B cell (primary cell): Measurements from ENCODE around the gene BTBD8. TPM values are rescaled to one million over a fixed set of nuclear protein-coding genes. Genes with fewer than 3 reads are reported as not detected.

Experiments
- ATAC-seq: fragments of 200-7000 bp; cut with Tn5 transposase; one replicate; pipeline ENCODE4 v1.10.0; 2021; ENCODE audit warnings: low read depth, mild to moderate bottlenecking, moderate number of reproducible peaks, moderate library complexity
- CTCF ChIA-PET: fragments of 350-600 bp; sonication (Branson Sonifier 250); formaldehyde crosslinking; loops from one replicate; lab custom pipeline; 2021; ENCODE audit warnings: antibody characterized with exemption, inconsistent platforms; lab: Charles Lee
- POLR2A ChIA-PET: fragments of 350-600 bp; sonication (Branson Sonifier 250); formaldehyde crosslinking; loops from one replicate; lab custom pipeline; 2021; ENCODE audit warnings: antibody characterized with exemption; lab: Charles Lee
- DNase-seq: peaks from one replicate; pipeline ENCODE4 v3.0.0; 2013
- H2AFZ ChIP-seq: 2 replicates; pipeline ENCODE4 v1.6.1; 2012; ENCODE audit warnings: mild to moderate bottlenecking, low read depth, low read length; ENCODE audit not compliant: insufficient read depth, poor library complexity, severe bottlenecking
- H3K27ac ChIP-seq, 2 donors: 1 replicate in 1 of 2; 2 replicates in 1 of 2; pipeline ENCODE4 v1.5.1; 2012 to 2013; ENCODE audit warnings: low read length in 2 of 2, mild to moderate bottlenecking in 2 of 2, moderate library complexity in 1 of 2
- H3K27me3 ChIP-seq, 4 experiments: fragments of 200-600 bp in 1 of 4; sonication (generic) in 1 of 4; replicated peaks in 1 of 4; 1 replicate in 2 of 4; 2 replicates in 2 of 4; pipeline versions ENCODE4 v1.6.1 to v1.7.0; 2013 to 2016; ENCODE audit warnings: low read length in 3 of 4, mild to moderate bottlenecking in 2 of 4, mixed read lengths in 1 of 4, moderate library complexity in 1 of 4; ENCODE audit not compliant: insufficient read depth in 4 of 4, control insufficient read depth in 3 of 4; ENCODE audit errors: control extremely low read depth in 1 of 4
- H3K36me3 ChIP-seq, 2 experiments: replicated peaks in 1 of 2; 1 replicate in 1 of 2; 2 replicates in 1 of 2; pipeline versions ENCODE4 v1.6.1 to v1.7.1; 2013; ENCODE audit warnings: low read length in 1 of 2; ENCODE audit not compliant: insufficient read depth in 2 of 2, control insufficient read depth in 1 of 2; ENCODE audit errors: control extremely low read depth in 1 of 2, extremely low read depth in 1 of 2
- H3K4me1 ChIP-seq, 2 donors: fragments of 200-600 bp in 1 of 2; sonication (generic) in 1 of 2; 1 replicate in 1 of 2; 2 replicates in 1 of 2; pipeline versions ENCODE4 v1.5.1 to v1.6.1; 2013 to 2017; ENCODE audit warnings: low read length in 2 of 2; ENCODE audit not compliant: control insufficient read depth in 2 of 2, insufficient read depth in 2 of 2
- H3K4me2 ChIP-seq: replicated peaks from 2 replicates; pipeline ENCODE3; 2012; ENCODE audit warnings: mild to moderate bottlenecking, low read depth, low read length; ENCODE audit not compliant: poor library complexity, severe bottlenecking
- H3K4me3 ChIP-seq, 5 experiments: fragments of 200-600 bp in 1 of 5; sonication (generic) in 1 of 5; 1 replicate in 3 of 5; 2 replicates in 2 of 5; pipeline versions ENCODE4 v1.5.1 to v1.7.0; 2011 to 2016; ENCODE audit warnings: low read length in 4 of 5, mild to moderate bottlenecking in 4 of 5, low read depth in 2 of 5, control low read depth in 1 of 5, moderate library complexity in 1 of 5; ENCODE audit not compliant: insufficient read depth in 1 of 5; ENCODE audit errors: control extremely low read depth in 1 of 5, extremely low read depth in 1 of 5
- H3K79me2 ChIP-seq: fragments of 200-600 bp; sonication (generic); one replicate; pipeline ENCODE4 v1.6.0; 2016; ENCODE audit warnings: low read length; ENCODE audit not compliant: control insufficient read depth, insufficient read depth
- H3K9ac ChIP-seq: fragments of 200-600 bp; sonication (generic); 2 replicates; pipeline ENCODE4 v1.6.1; 2017; ENCODE audit warnings: mild to moderate bottlenecking, low read length, moderate library complexity
- H3K9me3 ChIP-seq, 3 donors: one replicate each; pipeline versions ENCODE4 v1.6.1 to v1.7.1; 2013; ENCODE audit warnings: low read length in 2 of 3; ENCODE audit not compliant: control insufficient read depth in 2 of 3, insufficient read depth in 1 of 3; ENCODE audit errors: control extremely low read depth in 1 of 3
- H4K20me1 ChIP-seq: 2 replicates; pipeline ENCODE4 v1.6.0; 2012; ENCODE audit warnings: mild to moderate bottlenecking, low read length; ENCODE audit not compliant: insufficient read depth, control insufficient read depth, poor library complexity, severe bottlenecking
- H3K27ac Mint-ChIP-seq: one replicate; pipeline ENCODE4 v1.8.0; 2021; ENCODE audit warnings: mixed read lengths
- H3K27me3 Mint-ChIP-seq: one replicate; pipeline ENCODE4 v1.8.0; 2021; ENCODE audit warnings: mixed read lengths
- H3K4me1 Mint-ChIP-seq: one replicate; pipeline ENCODE4 v1.8.0; 2021; ENCODE audit warnings: mixed read lengths
- H3K4me3 Mint-ChIP-seq: one replicate; pipeline ENCODE4 v1.8.0; 2021; ENCODE audit warnings: mixed read lengths
- H3K9me3 Mint-ChIP-seq: one replicate; pipeline ENCODE4 v1.8.0; 2022; ENCODE audit warnings: mixed read lengths; ENCODE audit not compliant: insufficient read depth
- CTCF ChIP-seq: fragments of 200-600 bp; IDR thresholded peaks from one replicate; pipeline ENCODE4 v1.8.0; 2022; ENCODE audit warnings: antibody characterized with exemption, mild to moderate bottlenecking
- EZH2 ChIP-seq: IDR thresholded peaks from 2 replicates; pipeline ENCODE4 v1.6.1; 2012; ENCODE audit warnings: borderline replicate concordance, low read depth, mild to moderate bottlenecking, moderate library complexity, low read length; ENCODE audit not compliant: insufficient read depth, poor library complexity, severe bottlenecking
- WGBS: methylation state at CpG from one replicate; pipeline ENCODE4 v1.1.5; 2013; ENCODE audit warnings: missing lambda C conversion rate; ENCODE audit not compliant: insufficient coverage; 5-methylcytosine and 5-hydroxymethylcytosine counted together
- intact Hi-C: fragments of 100-400 bp; cut with micrococcal nuclease; formaldehyde crosslinking; loops from one replicate; pipeline ENCODE4 v1.10.0; 2022
- polyA plus RNA-seq: library from polyadenylated mRNA; depleted of rRNA; stranded (reverse); fragments of >200 nt; gene quantifications from 2 replicates; pipeline ENCODE4 v1.2.3, GENCODE V29; 2012
- total RNA-seq, 2 donors: library from RNA; stranded (reverse); fragments of 120-200 nt in 1 of 2; gene quantifications; 1 replicate in 1 of 2; 2 replicates in 1 of 2; pipeline versions ENCODE4 v1.2.3 to v1.2.4, GENCODE V29; 2013 to 2022

BTBD8 gene
- total and polyA plus RNA-seq, 2 donors (not counting 1 experiment from before 2014, with no cell fraction given) = 0.46 to 1.9 TPM

DNA sequence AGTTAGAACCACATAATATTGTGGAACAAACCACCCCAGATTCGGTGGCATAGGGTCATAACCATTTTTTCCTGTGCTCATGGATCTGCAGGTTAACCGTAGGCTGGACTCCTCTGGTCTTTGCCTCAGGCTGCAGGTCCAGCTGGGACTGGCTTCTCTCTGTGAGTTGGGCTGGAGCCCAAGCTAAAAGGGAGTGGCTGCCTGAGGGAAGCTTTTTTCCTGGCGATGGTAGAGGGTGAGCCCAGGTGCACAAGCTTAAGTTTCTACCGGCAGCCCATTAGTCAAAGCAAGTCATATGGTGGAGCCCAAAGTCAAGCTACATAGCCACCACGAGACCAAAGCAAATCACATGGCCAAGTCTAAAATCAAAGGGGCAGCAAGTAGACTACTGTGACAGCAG, 36.5 kb upstream of the BTBD8 start:
- Histone ChIP-seq H3K9ac (no peak overlapping the region), H3K27ac (no peak overlapping the region), H2AFZ (no peak overlapping the region), H3K4me3 (no peak overlapping the region), H3K79me2 (no peaks in the 10 kb centered on the region), H3K27me3 (no peaks in the 10 kb centered on the region), H3K36me3 (no peaks in the 10 kb centered on the region), H4K20me1 (no peaks in the 10 kb centered on the region), H3K4me2 (no peak overlapping the region), H3K9me3 (no peaks in the 10 kb centered on the region), H3K4me1 (no peaks in the 10 kb centered on the region)
- DNase-seq (no peak), ATAC-seq (no peak)
- Mint-ChIP-seq H3K4me1 (no peaks in the 10 kb centered on the region), H3K4me3 (no peak overlapping the region), H3K27me3 (peaks cover 8% of the 10 kb centered on the region), H3K9me3 (no peaks in the 10 kb centered on the region), H3K27ac (no peak overlapping the region)
- intact Hi-C loops = no loop called here
- CTCF ChIA-PET = no interaction called here
- TF ChIP-seq EZH2 = no peak
- no peak for TF ChIP-seq CTCF
- WGBS = 96% methylated on average over 4 of the region's 5 CpGs
- POLR2A ChIA-PET = no interaction called here

GRCh38 chr1:92045766-92046495, 34.2 kb upstream of the BTBD8 start:
- Histone ChIP-seq H3K27ac (no peak overlapping the region), H2AFZ (no peak overlapping the region), H3K4me1 (no peaks in the 10 kb centered on the region), H3K9ac (no peak overlapping the region), H3K79me2 (no peaks in the 10 kb centered on the region), H3K36me3 (no peaks in the 10 kb centered on the region), H3K27me3 (no peaks in the 10 kb centered on the region), H3K4me3 (no peak overlapping the region), H3K4me2 (no peak overlapping the region), H4K20me1 (no peaks in the 10 kb centered on the region), H3K9me3 (no peaks in the 10 kb centered on the region)
- ATAC-seq = no peak
- Mint-ChIP-seq H3K9me3 (no peaks in the 10 kb centered on the region), H3K4me3 (no peak overlapping the region), H3K27ac (no peak overlapping the region), H3K4me1 (no peaks in the 10 kb centered on the region), H3K27me3 (peaks cover 5% of the 10 kb centered on the region)
- WGBS = no CpG with 5 or more reads among the region's 2 CpGs
- DNase-seq = no peak
- TF ChIP-seq CTCF (no peak), EZH2 (no peak)
- intact Hi-C loops = no loop called here
- POLR2A ChIA-PET = no interaction called here
- CTCF ChIA-PET = no interaction called here
